HEK293 (cell line): ENCODE results near the gene SERAC1.
A peak's percentile ranks its signal among the peaks of the same experiment; 100 is the strongest.
"Not testable (repeated sequence)": the region's sequence is repeated elsewhere in the genome, so short reads cannot be mapped to it uniquely, and the experiment has no call there.

ENCODE experiments used
- CTCF ChIA-PET: fragments of 350-600 bp; formaldehyde crosslinking; extraction: SDS; loops from one replicate; lab custom pipeline; 2021; ENCODE audit warnings: antibody characterized with exemption; lab: Yijun Ruan, JAX
- POLR2A ChIA-PET: fragments of 300-600 bp; formaldehyde crosslinking; extraction: SDS; loops from one replicate; lab custom pipeline; 2020; ENCODE audit warnings: antibody characterized with exemption, inconsistent platforms; lab: Yijun Ruan, JAX
- H3K27ac ChIP-seq: fragments of 200-500 bp; sonication (Bioruptor generic); 2 replicates; pipeline ENCODE4 v1.5.1; 2014; ENCODE audit warnings: low read depth, low read length, control low read depth, inconsistent platforms; ENCODE audit errors: extremely low read depth
- H3K36me3 ChIP-seq, 2 experiments: fragments of 200-500 bp in 1 of 2; sonication (Bioruptor generic) in 1 of 2; 1 replicate in 1 of 2; 2 replicates in 1 of 2; pipeline ENCODE4 v1.5.1; 2014 to 2017; ENCODE audit warnings: inconsistent platforms in 2 of 2, low read length in 2 of 2; ENCODE audit not compliant: control insufficient read depth in 2 of 2, insufficient read depth in 1 of 2
- H3K4me1 ChIP-seq: fragments of 200-500 bp; sonication (Bioruptor generic); 2 replicates; pipeline ENCODE4 v1.5.1; 2014; ENCODE audit warnings: mild to moderate bottlenecking, low read length, inconsistent platforms; ENCODE audit not compliant: control insufficient read depth, insufficient read depth
- H3K4me3 ChIP-seq: 2 replicates; pipeline ENCODE4 v1.5.1; 2011; ENCODE audit warnings: low read depth, mild to moderate bottlenecking, control low read depth, low read length, moderate library complexity
- H3K9me3 ChIP-seq: fragments of 200-500 bp; sonication (Bioruptor generic); 2 replicates; pipeline ENCODE4 v1.5.1; 2014; ENCODE audit warnings: low read depth, low read length, inconsistent platforms; ENCODE audit not compliant: control insufficient read depth, insufficient read depth
- SCRT2 ChIP-seq: fragments of 450-650 bp; formaldehyde crosslinking; IDR thresholded peaks from 2 replicates; pipeline ENCODE4 v1.5.1; 2016; ENCODE audit warnings: missing biosample characterization, missing genetic modification characterization
- ZBTB1 ChIP-seq: fragments of 450-650 bp; formaldehyde crosslinking; IDR thresholded peaks from 2 replicates; pipeline ENCODE4 v1.5.1; 2016; ENCODE audit warnings: missing biosample characterization, missing genetic modification characterization
- ZBTB8A ChIP-seq: fragments of 450-650 bp; formaldehyde crosslinking; IDR thresholded peaks from 2 replicates; pipeline ENCODE4 v1.5.1; 2016; ENCODE audit warnings: missing biosample characterization, missing genetic modification characterization
- ZNF24 ChIP-seq: fragments of 450-650 bp; formaldehyde crosslinking; IDR thresholded peaks from 2 replicates; pipeline ENCODE4 v1.5.1; 2016; ENCODE audit warnings: missing biosample characterization, missing genetic modification characterization
- ZNF266 ChIP-seq: fragments of 450-650 bp; formaldehyde crosslinking; IDR thresholded peaks from 2 replicates; pipeline ENCODE4 v1.5.1; 2016; ENCODE audit warnings: missing biosample characterization, missing genetic modification characterization, low read depth
- ZNF311 ChIP-seq: fragments of 450-650 bp; formaldehyde crosslinking; IDR thresholded peaks from 2 replicates; pipeline ENCODE4 v1.5.1; 2017; ENCODE audit warnings: missing biosample characterization, missing genetic modification characterization, borderline replicate concordance
- ZNF366 ChIP-seq: fragments of 450-650 bp; formaldehyde crosslinking; conservative IDR thresholded peaks from 2 replicates; pipeline ENCODE4 v1.5.1; 2016; ENCODE audit warnings: missing biosample characterization, missing genetic modification characterization
- ZNF510 ChIP-seq: fragments of 450-650 bp; formaldehyde crosslinking; IDR thresholded peaks from 2 replicates; pipeline ENCODE4 v1.5.1; 2018; ENCODE audit warnings: mild to moderate bottlenecking, missing genetic modification characterization, missing biosample characterization; ENCODE audit not compliant: insufficient replicate concordance
- ZNF629 ChIP-seq: fragments of 450-650 bp; formaldehyde crosslinking; IDR thresholded peaks from 2 replicates; pipeline ENCODE4 v1.5.1; 2017; ENCODE audit warnings: missing biosample characterization, missing genetic modification characterization
- TF ChIP-seq, protein P1 (sequence below): fragments of 450-650 bp; formaldehyde crosslinking; IDR thresholded peaks from 2 replicates; pipeline ENCODE4 v1.5.1; 2017; ENCODE audit warnings: missing biosample characterization, missing genetic modification characterization
- TF ChIP-seq, protein P2 (sequence below): fragments of 450-650 bp; formaldehyde crosslinking; IDR thresholded peaks from 2 replicates; pipeline ENCODE4 v1.5.1; 2016; ENCODE audit warnings: missing biosample characterization, missing genetic modification characterization, borderline replicate concordance
- TF ChIP-seq, protein P3 (sequence below): fragments of 450-650 bp; formaldehyde crosslinking; IDR thresholded peaks from 2 replicates; pipeline ENCODE4 v1.5.1; 2016; ENCODE audit warnings: missing biosample characterization, missing genetic modification characterization
- TF ChIP-seq, protein P4 (sequence below): fragments of 450-650 bp; formaldehyde crosslinking; IDR thresholded peaks from 2 replicates; pipeline ENCODE4 v1.5.1; 2016; ENCODE audit warnings: missing biosample characterization, missing genetic modification characterization

Gene SERAC1

DNA sequence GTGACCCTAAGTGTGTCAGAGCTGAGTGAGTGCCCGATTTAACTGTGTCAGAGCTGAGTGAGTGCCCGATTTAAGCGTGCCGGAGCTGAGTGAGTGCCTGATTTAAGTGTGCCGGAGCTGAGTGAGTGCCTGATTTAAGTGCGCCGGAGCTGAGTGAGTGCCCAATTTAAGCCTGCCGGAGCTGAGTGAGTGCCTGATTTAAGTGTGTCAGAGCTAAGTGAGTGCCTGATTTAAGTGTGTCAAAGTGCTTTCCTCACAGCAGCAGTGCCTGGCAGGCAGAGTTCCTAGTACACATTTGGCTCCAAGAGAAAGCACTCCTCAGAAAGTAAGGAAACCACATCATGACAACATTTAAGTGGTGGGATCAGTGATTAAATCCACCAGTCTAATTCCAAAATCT is 13.2 kb downstream of the SERAC1 start:
- Histone ChIP-seq H3K36me3 (peaks cover 11 to 30% of the 10 kb centered on the region in 2 experiments), H3K4me3 (no peak overlapping the region), H3K27ac (no peak overlapping the region), H3K4me1 (peaks cover 5% of the 10 kb centered on the region; the same call in 1 of the 2 replicates), H3K9me3 (no peaks in the 10 kb centered on the region)
- TF ChIP-seq ZNF311 (no peak), ZBTB8A (0 out of 2 replicates have a peak, but pooled peaks have one; percentile 12)
- TF ChIP-seq, protein P1, sequence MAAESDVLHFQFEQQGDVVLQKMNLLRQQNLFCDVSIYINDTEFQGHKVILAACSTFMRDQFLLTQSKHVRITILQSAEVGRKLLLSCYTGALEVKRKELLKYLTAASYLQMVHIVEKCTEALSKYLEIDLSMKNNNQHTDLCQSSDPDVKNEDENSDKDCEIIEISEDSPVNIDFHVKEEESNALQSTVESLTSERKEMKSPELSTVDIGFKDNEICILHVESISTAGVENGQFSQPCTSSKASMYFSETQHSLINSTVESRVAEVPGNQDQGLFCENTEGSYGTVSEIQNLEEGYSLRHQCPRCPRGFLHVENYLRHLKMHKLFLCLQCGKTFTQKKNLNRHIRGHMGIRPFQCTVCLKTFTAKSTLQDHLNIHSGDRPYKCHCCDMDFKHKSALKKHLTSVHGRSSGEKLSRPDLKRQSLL (tag by site-specific recombination): peak; percentile 43; the same call in 1 of the 2 replicates
- ChIA-PET POLR2A (interaction anchor here (0.7 kb wide), 1 partner anchor 13 kb away, joined by 3 read pairs; the partner anchor contains the start of genes GTF2H5 and SERAC1), CTCF (no interaction called here)

DNA sequence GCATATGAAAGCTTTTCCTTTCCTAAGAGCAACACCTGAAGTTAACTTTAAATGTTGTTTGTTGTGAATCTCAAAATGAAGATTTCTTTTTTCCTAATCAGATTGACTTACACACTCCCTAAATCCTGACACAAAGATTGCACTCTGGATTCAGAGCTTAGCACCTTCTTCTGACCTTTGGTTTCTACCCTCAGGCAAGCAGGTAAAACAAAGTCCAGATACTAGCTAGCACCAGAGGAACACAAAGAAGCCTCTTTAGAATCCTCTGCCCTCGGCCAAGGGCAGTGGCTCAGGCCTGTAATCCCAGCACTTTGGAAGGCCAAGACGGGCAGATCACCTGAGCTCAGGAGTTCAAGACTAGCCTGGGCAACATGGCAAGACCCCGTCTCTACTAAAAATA is 14.5 kb downstream of the SERAC1 start:
- POLR2A ChIA-PET: no interaction called here

DNA sequence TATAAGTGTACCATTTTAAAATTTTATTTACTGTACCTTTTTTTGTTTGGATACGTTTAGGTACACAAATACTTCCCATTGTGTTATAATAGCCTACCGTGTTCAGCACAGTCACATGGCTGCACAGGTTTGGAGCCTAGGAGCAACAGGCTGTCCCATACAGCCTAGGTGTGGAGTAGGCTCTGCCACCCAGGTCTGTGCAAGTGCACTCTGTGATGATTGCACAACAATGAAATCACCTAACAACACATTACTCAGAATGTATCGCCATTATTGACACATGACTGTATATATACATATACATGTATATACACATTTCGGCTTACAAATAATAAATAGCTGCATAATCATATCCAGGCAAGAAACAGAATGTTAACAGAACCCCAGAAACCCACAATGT is 15.4 kb downstream of the SERAC1 start:
- POLR2A ChIA-PET: no interaction called here
- CTCF ChIA-PET: interaction anchor here (0.6 to 1.9 kb wide), 6 partner anchors 9 to 299 kb away, joined by 3 to 8 read pairs (median 5); no protein-coding TSS in a partner anchor
- TF ChIP-seq SCRT2 (tag by site-specific recombination) (peak; percentile 79), ZNF24 (tag by site-specific recombination) (no peak)
- TF ChIP-seq, protein P2, sequence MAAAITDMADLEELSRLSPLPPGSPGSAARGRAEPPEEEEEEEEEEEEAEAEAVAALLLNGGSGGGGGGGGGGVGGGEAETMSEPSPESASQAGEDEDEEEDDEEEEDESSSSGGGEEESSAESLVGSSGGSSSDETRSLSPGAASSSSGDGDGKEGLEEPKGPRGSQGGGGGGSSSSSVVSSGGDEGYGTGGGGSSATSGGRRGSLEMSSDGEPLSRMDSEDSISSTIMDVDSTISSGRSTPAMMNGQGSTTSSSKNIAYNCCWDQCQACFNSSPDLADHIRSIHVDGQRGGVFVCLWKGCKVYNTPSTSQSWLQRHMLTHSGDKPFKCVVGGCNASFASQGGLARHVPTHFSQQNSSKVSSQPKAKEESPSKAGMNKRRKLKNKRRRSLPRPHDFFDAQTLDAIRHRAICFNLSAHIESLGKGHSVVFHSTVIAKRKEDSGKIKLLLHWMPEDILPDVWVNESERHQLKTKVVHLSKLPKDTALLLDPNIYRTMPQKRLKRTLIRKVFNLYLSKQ (tag by site-specific recombination): no peak
- TF ChIP-seq, protein P3, sequence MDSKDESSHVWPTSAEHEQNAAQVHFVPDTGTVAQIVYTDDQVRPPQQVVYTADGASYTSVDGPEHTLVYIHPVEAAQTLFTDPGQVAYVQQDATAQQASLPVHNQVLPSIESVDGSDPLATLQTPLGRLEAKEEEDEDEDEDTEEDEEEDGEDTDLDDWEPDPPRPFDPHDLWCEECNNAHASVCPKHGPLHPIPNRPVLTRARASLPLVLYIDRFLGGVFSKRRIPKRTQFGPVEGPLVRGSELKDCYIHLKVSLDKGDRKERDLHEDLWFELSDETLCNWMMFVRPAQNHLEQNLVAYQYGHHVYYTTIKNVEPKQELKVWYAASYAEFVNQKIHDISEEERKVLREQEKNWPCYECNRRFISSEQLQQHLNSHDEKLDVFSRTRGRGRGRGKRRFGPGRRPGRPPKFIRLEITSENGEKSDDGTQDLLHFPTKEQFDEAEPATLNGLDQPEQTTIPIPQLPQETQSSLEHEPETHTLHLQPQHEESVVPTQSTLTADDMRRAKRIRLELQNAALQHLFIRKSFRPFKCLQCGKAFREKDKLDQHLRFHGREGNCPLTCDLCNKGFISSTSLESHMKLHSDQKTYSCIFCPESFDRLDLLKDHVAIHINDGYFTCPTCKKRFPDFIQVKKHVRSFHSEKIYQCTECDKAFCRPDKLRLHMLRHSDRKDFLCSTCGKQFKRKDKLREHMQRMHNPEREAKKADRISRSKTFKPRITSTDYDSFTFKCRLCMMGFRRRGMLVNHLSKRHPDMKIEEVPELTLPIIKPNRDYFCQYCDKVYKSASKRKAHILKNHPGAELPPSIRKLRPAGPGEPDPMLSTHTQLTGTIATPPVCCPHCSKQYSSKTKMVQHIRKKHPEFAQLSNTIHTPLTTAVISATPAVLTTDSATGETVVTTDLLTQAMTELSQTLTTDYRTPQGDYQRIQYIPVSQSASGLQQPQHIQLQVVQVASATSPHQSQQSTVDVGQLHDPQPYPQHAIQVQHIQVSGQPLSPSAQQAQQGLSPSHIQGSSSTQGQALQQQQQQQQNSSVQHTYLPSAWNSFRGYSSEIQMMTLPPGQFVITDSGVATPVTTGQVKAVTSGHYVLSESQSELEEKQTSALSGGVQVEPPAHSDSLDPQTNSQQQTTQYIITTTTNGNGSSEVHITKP: no peak

More for the DNA sequence above, 14.5 kb downstream of the SERAC1 start:
- Histone ChIP-seq H3K4me3 (no peak overlapping the region), H3K36me3 (peaks cover 11 to 37% of the 10 kb centered on the region in 2 experiments), H3K9me3 (no peaks in the 10 kb centered on the region), H3K27ac (no peak overlapping the region), H3K4me1 (peaks cover 5% of the 10 kb centered on the region; the same call in 1 of the 2 replicates)
- no peak for TF ChIP-seq ZNF510 (tag by site-specific recombination)
- TF ChIP-seq ZNF366 (tag by site-specific recombination): no peak
- TF ChIP-seq ZNF629 (tag by site-specific recombination): no peak
- no peak for TF ChIP-seq ZNF266 (tag by site-specific recombination)
- TF ChIP-seq, protein P4, sequence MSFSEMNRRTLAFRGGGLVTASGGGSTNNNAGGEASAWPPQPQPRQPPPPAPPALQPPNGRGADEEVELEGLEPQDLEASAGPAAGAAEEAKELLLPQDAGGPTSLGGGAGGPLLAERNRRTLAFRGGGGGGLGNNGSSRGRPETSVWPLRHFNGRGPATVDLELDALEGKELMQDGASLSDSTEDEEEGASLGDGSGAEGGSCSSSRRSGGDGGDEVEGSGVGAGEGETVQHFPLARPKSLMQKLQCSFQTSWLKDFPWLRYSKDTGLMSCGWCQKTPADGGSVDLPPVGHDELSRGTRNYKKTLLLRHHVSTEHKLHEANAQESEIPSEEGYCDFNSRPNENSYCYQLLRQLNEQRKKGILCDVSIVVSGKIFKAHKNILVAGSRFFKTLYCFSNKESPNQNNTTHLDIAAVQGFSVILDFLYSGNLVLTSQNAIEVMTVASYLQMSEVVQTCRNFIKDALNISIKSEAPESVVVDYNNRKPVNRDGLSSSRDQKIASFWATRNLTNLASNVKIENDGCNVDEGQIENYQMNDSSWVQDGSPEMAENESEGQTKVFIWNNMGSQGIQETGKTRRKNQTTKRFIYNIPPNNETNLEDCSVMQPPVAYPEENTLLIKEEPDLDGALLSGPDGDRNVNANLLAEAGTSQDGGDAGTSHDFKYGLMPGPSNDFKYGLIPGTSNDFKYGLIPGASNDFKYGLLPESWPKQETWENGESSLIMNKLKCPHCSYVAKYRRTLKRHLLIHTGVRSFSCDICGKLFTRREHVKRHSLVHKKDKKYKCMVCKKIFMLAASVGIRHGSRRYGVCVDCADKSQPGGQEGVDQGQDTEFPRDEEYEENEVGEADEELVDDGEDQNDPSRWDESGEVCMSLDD (tag by site-specific recombination): no peak
- no peak for TF ChIP-seq ZBTB1 (tag by site-specific recombination)
- CTCF ChIA-PET: interaction anchor here (1.2 to 1.9 kb wide), 3 partner anchors 10 to 67 kb away, joined by 3 to 7 read pairs (median 7); no protein-coding TSS in a partner anchor

DNA sequence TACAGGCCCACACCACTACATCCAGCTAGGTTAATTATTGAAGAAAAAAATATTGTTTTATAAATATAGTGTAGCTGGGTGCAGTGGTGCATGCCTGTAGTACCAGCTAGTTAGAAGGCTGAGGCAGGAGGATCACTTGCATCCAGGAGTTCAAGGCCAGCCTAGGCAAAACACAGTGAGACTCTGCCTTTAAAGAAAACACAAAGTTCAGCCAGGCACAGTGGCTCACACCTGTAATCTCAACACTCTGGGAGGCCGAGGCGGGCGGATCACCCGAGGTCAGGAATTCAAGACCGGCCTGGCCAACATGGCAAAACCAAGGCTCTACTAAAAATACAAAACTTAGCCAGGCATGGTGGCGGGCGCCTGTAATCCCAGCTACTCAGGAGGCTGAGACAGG is 16.0 kb downstream of the SERAC1 start:
- H3K4me3 ChIP-seq, H3K27ac ChIP-seq, H3K9me3 ChIP-seq, H3K4me1 ChIP-seq: not testable (repeated sequence)
- CTCF ChIA-PET: interaction anchor here (0.6 to 10.1 kb wide), 3 partner anchors 19 to 812 kb away, joined by 3 to 103 read pairs (median 3); no protein-coding TSS in a partner anchor
- peaks cover 4 to 29% of the 10 kb centered on the region in 2 experiments; a peak in 2 of 3 replicates for H3K36me3 ChIP-seq
- POLR2A ChIA-PET: interaction anchor here (0.6 kb wide), 1 partner anchor 66 kb away, joined by 4 read pairs; no protein-coding TSS in a partner anchor

More for the DNA sequence above, 15.4 kb downstream of the SERAC1 start:
- Histone ChIP-seq H3K9me3 (no peaks in the 10 kb centered on the region), H3K4me1 (peaks cover 5% of the 10 kb centered on the region; the same call in 1 of the 2 replicates), H3K36me3 (peaks cover 10 to 35% of the 10 kb centered on the region in 2 experiments), H3K27ac (no peak overlapping the region), H3K4me3 (no peak overlapping the region)
